Activated naive CD4-positive, alpha-beta T cell (primary cell): ENCODE data around the gene NEURL4.

ENCODE experiments used
- DNase-seq, 4 experiments: peaks; one replicate each; lab custom pipeline; 2025; lab: John Stamatoyannopoulos, UW

Gene NEURL4

GRCh38 chr17:7323731-7324437, 5.3 kb downstream of the NEURL4 start:
- peak; percentile 25 to 64 (median 36) for DNase-seq

GRCh38 chr17:7322520-7323194, 6.5 kb downstream of the NEURL4 start:
- DNase-seq: no peak

GRCh38 chr17:7321466-7321865, 7.7 kb downstream of the NEURL4 start:
- DNase-seq: no peak

GRCh38 chr17:7318121-7318860, 10.8 kb downstream of the NEURL4 start:
- no peak for DNase-seq

GRCh38 chr17:7317161-7317803, 11.9 kb downstream of the NEURL4 start:
- no peak for DNase-seq

GRCh38 chr17:7315570-7316235, 13.4 kb downstream of the NEURL4 start:
- DNase-seq: no peak

GRCh38 chr17:7314719-7315569, 14.2 kb downstream of the NEURL4 start, which contains the start of gene GPS2:
TSS of gene GPS2 (minus strand) at chr17:7315360. CDS start at chr17:7315052, 308 bp downstream.
- peak; percentile 85 to 93 (median 90) for DNase-seq

GRCh38 chr17:7313890-7314718, 15.0 kb downstream of the NEURL4 start:
- no peak for DNase-seq

- no peak for DNase-seq
These were observed 15.8 kb downstream of the NEURL4 start for GRCh38 chr17:7313088-7313889.

- DNase-seq: no peak
These were observed 16.6 kb downstream of the NEURL4 start for GRCh38 chr17:7312432-7313087.

GRCh38 chr17:7311110-7311705, 17.9 kb downstream of the NEURL4 start:
- no peak for DNase-seq

GRCh38 chr17:7309628-7310027, 19.5 kb downstream of the NEURL4 start:
- no peak for DNase-seq

GRCh38 chr17:7308625-7309433, 20.3 kb downstream of the NEURL4 start:
- DNase-seq: peak; percentile 58 to 76 (median 66)

- DNase-seq: peak; percentile 46 to 63 (median 51)
These were observed 21.2 kb downstream of the NEURL4 start for GRCh38 chr17:7307686-7308624.

GRCh38 chr17:7306911-7307685, 22.0 kb downstream of the NEURL4 start, which contains the start of gene EIF5A:
TSS of gene EIF5A (plus strand) at chr17:7307628. CDS start at chr17:7309636, 2,008 bp downstream.
- peak; percentile 100 for DNase-seq
